HG03060 (cell line): ENCODE measurements around the gene AHRR.
"Not testable (repeated sequence)": the region's sequence is repeated elsewhere in the genome, so short reads cannot be mapped to it uniquely, and the experiment has no call there.

Experiments used
- ATAC-seq: cut with Tn5 transposase; IDR thresholded peaks from one replicate; pipeline ENCODE4 v1.9.1; 2021; ENCODE audit warnings: low read depth, moderate number of reproducible peaks; ENCODE audit not compliant: unreplicated experiment

The AHRR gene

DNA sequence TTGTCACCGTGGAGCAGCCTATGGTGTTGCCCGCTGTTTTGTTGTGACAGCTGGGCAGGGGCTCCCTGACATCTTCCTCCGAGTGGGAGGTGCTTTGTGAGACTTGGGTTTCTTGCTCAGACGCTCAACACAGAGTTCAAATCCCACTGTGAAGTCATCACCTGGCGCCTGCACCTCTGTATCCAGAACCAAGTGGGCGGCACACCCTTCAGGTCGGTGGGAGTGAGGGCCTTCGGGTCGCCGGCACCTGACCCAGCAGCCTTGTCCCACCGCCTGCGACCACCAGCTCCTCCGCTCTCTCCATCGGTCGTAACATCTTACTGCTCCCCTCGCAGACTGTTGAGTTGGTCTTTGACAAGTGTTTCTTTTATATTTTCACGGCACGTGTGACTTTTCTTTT lies 83.9 kb downstream of the AHRR start:
- no peak for ATAC-seq

DNA sequence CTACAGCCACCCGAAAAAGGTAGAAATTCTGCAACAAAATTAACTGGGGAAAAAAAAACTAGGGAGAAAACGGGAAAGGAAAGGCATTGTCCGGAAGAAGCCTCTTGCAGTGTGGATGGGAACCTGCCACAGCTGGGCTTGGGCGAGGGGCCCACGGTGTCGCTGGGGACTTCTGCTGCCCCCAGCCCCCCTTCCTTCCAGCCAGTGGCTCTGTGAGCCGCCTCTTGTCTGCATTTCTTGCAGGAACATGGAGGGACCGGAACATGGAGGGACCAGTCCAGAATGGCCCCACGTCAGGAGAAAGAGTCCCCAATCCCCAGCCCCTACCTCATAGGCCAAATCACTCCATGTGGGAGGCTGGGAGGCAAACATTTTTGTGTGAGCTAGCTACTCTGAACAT lies 84.5 kb downstream of the AHRR start:
- no peak for ATAC-seq

DNA sequence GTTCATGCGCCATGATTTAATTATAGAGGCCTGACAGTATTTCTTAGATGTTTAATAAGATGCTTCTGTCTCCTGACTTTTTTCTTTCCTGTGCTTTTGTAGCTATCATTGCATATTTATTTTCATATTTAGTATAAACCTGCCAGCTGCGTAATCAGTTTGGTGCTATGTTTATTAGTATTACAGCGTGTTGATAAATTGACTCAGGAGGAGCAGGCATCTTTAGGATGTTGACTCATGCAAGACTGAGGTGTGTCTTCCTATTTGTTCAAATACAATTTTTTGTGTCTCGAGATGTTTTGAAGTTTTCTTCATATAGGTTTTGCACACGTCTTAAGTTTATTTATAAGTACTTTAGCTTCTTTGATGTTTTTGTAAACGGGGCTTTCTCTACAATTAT lies 85.5 kb downstream of the AHRR start:
- ATAC-seq: no peak

DNA sequence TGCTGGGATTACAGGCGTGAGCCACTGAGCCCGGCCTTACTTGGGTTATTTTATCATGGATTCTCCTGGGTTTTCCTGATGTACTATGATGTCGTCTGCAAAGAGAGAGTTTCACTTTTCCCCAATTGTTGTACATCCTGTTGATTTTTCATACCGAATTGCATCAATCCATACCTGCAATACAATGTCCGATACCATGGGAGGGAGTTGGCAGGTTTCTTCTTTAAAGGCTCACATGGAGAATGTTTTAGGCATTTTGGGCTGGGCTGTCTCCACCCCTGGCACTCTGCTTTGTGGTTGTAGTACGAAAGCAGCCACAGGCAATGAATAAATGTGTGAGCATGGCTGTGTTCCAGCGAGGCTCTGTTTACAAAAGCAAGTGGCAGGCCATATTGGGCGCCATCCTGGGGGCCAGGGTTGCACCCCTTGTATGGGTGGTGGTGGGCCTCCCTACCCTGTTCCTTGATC lies 86.3 kb downstream of the AHRR start:
- ATAC-seq: no peak

DNA sequence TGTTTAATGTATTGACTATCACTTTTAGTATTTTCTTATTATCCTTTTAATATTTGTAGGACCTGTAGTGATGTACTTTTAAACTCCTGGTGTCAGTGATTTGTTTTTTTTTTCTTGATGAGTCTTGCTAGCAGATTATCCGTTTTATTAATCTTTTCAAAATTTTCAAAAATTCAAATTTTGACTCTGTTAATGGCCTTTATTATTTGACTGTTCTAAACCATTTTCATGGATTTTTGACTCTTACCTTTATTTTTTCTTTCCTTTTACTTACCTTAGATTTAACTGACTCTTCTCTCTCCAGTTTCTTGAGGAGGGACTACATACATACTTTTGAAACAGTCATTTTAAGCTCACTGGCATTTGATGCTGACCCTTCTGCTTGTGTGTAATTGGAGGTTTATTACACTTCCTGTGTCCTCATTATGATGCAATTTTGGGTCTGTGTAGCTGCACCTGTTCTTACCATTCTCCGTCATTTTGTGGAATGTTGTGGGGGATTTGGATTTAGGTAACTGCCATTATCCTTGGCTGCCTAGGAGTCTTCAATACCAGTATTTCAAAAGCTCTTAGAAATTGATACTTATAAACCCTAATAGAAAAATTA lies 89.5 kb downstream of the AHRR start:
- ATAC-seq: no peak

DNA sequence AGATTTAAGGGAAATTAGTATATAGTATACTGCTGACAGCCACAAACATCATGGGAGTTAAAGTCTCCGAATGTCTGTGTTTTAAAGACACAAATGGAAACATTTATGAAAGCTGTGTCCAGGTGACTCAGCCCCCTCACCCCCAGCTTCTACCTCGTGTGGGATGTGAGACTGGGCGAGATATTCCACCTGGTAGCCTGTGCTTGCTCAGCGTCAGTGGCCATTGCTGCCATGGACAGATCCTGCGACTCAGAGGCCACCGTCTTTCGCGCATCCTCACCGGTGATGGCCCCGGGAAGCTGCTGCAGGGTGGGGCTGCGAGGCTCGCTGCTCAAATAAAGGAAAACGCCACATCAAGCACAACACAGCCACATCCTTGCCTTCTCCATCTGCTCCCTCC lies 90.2 kb downstream of the AHRR start:
- ATAC-seq: no peak

DNA sequence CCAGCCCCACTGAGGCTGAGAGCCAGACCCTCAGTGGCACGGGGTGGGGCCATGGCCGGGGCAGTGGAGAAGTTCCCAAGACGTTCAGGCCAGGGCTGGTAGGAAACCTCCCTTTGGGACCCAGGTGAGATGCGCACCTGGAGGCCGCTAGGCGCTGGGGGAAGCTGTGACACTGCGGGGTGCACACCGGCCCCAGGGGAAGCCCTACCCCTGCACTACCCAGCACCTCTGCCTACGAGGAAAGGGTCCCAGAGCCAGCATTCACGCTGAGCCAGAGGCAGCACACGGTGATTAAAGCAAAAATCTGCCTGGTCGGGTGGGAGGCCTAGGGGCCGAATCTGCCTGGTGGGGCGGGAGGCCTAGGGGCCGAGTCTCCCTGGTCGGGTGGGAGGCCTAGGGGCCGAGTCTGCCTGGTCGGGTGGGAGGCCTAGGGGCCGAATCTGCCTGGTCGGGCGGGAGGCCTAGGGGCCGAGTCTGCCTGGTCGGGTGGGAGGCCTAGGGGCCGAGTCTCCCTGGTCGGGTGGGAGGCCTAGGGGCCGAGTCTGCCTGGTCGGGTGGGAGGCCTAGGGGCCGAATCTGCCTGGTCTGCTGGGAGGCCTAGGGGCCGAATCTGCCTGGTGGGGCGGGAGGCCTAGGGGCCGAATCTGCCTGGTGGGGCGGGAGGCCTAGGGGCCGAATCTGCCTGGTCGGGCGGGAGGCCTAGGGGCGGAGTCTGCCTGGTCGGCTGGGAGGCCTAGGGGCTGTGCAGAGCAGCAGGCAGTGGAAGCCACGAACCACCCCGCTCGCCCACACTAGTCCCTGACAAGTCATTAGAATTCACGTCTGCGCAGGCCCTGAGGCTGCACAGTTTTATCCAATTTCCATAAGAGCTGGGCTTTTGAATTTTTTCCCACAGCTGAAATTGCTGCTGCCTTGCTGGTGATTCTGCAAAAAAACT lies 93.7 kb downstream of the AHRR start:
- ATAC-seq: not testable (repeated sequence)

DNA sequence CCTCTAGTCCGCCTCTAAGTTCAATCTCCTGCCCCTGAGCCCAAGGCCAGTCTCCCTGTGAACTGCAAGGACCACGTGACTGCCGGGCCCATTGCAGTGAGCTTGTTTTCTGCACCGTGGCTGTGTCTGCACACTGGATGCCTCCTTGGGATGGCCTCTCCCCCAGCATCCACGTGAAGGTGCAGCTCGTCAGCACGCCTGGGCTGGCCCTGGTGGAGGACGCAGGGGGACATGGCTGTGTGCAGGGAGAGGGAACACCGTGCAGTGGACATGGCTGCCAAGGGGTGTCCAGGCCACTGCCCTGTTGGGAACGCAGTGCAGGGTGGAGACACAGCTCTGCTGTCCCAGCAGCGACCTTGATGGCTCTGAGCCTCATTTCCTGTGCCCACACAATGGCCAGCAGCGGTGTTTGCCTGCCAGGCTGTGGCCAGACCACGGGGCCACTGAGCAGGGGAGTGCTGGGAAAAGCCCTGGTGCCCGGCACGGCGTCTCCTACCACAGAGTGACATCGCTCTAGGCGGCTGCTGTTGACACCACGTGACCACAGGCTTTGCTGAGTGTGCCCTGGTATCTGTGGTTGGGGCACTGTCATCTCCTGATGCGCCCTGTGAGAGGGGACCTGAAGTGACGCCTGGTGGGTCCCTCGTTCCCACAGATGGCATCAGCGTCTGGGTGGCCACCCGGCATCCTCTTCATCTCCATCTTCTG lies 94.6 kb downstream of the AHRR start:
- no peak for ATAC-seq

DNA sequence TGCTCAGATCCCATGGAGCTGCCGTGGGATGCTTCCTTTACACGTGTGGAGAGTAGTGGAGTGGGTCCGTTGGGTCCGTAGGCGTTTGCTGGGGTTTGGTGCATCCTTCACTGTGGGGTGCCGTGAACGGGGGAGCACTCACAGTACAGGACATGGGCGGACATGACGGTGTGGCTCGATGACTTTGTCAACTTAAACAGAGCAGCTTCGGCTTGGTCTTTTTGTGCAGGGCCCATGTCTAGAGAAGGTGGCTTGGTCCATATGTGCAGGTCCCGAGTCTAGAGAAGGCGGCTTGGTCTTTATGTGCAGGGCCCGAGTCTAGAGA lies 95.1 kb downstream of the AHRR start:
- ATAC-seq: no peak

DNA sequence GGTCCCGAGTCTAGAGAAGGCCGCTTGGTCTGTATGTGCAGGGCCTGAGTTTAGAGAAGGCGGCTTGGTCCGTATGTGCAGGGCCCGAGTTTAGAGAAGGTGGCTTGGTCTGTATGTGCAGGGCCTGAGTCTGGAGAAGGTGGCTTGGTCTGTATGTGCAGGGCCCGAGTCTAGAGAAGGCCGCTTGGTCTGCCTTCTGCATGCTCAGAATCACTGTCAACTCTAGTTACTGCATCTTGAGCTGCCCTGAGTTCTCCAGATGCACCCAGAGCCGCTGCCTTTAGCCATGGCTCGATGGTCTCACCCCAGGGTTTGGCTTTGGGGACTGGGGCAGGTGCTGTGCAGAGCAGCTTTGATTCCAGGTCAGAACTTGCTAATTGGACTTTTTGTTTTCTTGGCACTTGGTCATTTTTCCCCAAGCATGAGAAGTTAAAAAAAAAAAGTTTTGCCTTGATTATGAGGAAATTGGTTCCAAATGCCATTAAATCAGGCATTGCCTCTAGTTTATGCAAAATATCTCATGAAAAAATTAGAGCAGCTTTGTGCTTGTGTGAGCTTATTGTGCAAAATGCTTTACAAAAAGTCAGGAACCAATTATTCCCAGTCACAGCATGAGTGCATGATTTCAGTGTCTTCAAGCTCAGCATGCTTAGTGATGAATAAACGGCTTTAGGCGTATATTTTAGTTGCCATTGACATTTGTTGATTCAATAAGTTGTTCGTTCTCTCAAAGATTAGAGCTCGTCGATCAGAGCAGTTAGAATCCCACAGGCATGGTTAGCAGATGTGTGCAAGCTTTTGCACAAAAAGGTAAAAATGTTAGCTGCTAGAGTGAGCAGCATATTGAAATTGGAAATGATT lies 96.0 kb downstream of the AHRR start:
- ATAC-seq: no peak

DNA sequence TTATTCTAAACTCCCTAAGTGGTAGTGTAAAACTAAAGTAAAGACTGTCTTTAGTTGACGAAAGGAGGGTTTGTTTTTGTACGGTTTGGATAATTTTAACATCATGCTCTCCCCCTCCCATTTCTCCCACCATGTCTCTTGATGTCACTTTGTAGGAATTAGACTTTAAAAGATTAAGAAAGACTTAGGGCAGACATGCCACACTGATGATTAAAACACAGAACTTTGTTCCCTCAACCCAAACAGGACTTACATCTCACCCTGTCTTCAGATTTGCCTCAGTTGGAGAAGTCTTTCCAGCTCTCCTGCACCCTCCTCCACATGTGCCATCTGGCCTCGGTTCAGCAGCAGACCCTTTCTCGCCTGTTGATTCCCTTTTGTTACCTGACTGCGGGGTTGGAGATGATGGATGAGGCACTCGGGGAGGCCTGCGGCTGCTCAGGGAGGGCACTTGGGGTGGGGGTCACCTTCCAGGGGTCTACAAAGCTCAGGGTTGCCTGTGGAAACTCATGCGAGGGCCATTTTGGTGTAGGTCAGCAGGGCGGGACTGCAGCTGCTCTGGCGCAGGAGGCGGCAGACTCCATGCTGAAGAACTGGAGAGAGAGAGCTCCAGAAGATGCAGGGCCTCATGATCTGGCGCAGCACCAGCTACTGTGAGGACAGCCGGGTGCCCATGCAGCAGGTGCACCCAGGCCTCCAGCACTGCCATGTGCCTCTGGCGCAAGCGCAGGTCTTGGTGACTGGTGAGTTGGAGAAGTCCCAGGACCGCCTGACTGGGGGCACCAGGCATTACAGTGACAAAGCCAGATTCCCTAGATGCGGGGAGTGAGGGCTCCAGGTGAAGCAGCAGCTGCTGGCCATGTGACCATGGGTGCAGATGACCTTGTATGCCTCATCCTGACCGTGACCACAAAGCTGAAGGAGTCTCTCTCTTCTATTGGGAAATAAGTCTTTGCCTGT lies 96.9 kb downstream of the AHRR start:
- ATAC-seq: no peak

DNA sequence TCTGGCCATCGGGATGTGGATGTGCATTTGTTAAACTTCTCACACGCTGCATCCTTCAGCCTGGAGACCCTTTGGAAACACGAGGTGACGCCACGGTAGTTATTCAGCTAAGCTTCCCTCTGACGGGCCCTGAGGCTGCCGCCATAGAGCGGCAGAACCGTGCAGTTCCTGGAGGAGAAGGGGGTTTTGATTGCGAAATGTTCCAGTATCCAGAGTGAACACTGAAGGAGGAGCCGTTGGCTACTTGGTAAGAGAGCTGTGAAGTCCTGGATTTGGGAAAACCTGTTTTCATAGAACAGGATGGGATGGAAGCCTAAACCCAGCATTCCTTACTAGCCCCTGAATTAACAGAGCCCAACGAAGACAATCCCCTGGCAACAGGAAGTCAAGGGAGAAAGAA lies 98.5 kb downstream of the AHRR start:
- ATAC-seq: no peak

DNA sequence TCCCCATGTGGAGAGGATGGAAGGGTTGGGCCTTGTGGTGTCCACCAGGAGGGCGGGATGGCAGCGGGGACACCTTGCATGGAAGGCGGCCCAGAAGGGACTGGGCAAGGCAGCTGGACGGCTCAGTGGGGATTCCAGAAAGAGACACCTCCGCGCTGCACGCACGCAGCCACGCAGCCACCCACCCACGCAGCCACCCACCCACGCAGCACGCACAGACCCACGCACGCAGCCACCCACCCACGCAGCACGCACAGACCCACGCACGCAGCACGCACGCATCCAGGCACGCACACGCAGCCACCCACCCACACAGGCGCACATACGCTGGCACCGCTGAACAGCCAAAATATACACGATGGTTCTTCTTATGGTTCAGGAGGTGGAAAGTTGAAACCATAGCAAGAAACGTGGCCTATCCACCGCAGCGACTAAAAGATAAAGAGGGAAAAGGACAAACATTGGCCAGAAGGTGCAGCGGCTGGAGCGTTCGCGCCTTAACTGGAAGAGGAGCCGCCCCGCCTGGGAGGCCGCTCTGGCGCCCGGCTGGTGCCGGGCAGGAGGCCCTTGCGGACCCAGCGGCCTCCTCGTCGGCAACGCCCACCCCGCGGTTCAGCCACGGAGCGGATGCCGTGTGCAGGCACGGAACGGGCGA lies 99.2 kb downstream of the AHRR start:
- ATAC-seq: no peak

DNA sequence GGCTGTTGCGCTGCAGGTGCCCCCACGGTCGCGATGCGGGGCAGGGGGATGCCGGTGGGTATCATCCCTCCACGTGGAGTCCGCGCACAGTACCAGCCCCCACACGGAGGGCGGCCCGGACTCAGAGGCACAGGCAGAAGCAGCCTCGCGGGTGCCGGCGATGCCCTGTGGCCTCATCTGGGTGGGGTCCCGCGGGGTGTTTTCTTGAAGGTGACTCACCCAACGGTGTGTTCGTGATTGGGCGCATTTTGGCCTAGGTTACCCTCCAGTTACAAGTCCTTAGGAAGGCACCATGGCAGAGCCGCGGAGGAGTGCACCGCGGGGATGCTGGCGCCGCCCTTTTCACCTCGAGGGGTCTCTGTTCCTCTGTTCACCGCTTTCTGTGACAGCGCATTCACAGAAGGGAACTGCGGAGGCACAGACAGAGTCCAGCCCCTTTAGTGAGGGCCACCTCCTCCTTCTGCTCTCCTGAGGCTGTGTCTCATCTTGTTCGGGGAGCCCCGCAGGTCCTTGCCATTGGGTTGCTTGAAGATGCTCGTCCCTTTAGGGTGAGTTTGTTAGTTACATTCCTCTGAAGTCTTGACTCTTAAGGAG lies 99.9 kb downstream of the AHRR start:
- ATAC-seq: no peak

DNA sequence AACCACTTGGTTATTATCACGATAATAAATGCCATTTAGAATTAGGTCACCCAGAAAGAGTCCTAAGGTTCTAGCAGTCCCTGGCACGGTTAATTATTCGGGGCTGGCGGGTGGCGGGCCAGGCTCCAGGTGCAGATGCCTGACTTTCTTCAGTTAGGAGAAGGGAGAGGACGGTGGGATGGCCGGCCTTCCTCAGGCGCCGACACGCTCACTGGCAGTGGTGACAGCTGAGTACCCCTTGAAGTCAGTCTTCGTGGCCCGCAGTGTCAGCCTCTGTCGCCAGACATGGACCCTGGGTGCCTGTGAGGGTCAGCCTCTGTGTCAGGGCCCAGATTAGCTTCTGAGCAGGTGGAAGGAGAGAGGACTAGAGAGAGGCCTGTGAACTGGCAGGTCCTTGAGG lies 100.4 kb downstream of the AHRR start:
- ATAC-seq: no peak

DNA sequence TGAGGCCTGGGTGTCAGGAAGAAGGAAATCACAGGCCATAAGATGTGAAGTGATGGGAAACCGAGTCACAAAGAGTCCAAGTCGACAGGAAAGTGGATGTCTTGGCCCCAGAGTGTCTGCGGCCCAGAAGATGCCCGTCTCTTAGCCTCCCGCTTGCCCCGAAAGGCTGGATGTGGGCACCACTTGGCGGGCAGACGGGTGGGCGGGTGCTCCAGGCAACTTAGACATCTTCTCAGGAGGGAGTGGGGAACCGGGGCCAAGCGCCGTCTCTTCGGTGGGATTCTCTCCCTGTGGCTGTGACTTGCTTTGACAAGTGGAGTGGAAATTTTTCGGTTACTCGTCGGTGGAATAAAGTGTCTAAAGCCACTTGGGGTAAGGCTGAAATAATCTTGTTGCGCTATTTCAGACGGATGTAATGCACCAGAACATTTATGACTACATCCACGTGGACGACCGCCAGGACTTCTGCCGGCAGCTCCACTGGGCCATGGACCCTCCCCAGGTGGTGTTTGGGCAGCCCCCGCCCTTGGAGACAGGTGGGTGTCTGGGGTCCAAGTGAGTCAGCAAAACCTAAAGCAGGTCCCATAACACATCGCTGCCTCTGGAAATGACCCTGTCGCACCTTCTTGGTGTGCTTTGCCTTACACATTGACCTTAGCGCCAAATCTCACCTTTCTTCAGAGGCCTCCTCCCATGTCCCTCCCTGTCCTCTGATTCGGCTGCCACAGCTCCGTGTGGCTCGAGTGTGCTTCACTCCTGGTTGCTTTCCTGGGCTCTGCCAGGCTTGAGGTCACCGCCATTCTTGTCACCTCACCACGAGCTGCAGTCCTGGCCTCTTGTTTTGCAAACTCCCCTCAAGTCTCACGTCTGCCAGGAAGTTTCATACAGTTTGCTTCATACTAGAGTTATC lies 101.1 kb downstream of the AHRR start:
- no peak for ATAC-seq

DNA sequence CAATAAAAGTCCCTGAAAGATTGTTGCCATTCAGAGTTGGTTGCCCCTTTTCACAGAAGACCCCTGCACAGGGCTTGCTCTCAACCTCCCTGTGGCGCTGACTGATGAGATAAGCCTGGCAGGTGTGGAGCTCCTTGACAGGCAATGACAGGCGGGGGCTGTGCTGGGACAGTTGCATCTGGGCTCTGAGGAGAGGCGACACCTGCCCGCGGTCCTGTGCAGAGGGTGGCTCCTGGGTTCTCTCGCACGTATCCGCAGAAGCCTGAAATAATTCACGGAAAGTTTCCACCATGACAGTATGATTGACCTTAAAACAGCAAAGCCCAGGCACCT lies 101.7 kb downstream of the AHRR start:
- ATAC-seq: no peak
